Coronary artery (tissue), 2 donors: ENCODE data around the gene ALG11.
"Not testable (repeated sequence)": the region's sequence is repeated elsewhere in the genome, so short reads cannot be mapped to it uniquely, and the experiment has no call there.

ENCODE experiments used
- DNase-seq: peaks from one replicate; pipeline ENCODE4 v3.0.0-alpha.2; 2017; ENCODE audit warnings: low spot score
- H3K27ac ChIP-seq, 2 donors: fragments of 200-600 bp; sonication (generic); one replicate each; pipeline ENCODE4 v1.5.1; 2016 to 2019
- H3K4me3 ChIP-seq: fragments of 200-600 bp; sonication (generic); 2 replicates; pipeline ENCODE4 v1.5.1; 2016; ENCODE audit warnings: mild to moderate bottlenecking, moderate library complexity
- CTCF ChIP-seq: fragments of 200-600 bp; sonication (generic); IDR thresholded peaks from one replicate; pipeline ENCODE4 v1.5.1; 2019; ENCODE audit warnings: antibody characterized with exemption

The ALG11 gene

GRCh38 chr13:51974482-51974881 is 37.7 kb upstream of the ALG11 start:
- no peak for TF ChIP-seq CTCF
- Histone ChIP-seq H3K4me3 (no peak overlapping the region), H3K27ac (no peak overlapping the region)
- no peak for DNase-seq

- H3K27ac ChIP-seq = no peak overlapping the region
- TF ChIP-seq CTCF = no peak
- no peak for DNase-seq
- no peak overlapping the region for H3K4me3 ChIP-seq
Measured at GRCh38 chr13:51976423-51976822, 35.8 kb upstream of the ALG11 start.

GRCh38 chr13:51976890-51977289 is 35.3 kb upstream of the ALG11 start:
- TF ChIP-seq CTCF = no peak
- Histone ChIP-seq H3K27ac (no peak overlapping the region), H3K4me3 (no peak overlapping the region)
- DNase-seq = no peak

- H3K4me3 ChIP-seq = no peak overlapping the region
- no peak for TF ChIP-seq CTCF
- H3K27ac ChIP-seq = no peak overlapping the region
- no peak for DNase-seq
Measured at GRCh38 chr13:51977625-51978024, 34.6 kb upstream of the ALG11 start.

- TF ChIP-seq CTCF = no peak
- no peak overlapping the region for H3K4me3 ChIP-seq
- DNase-seq = no peak
- no peak overlapping the region for H3K27ac ChIP-seq
Measured at GRCh38 chr13:51978796-51979556, 33.2 kb upstream of the ALG11 start.

GRCh38 chr13:51980908-51981307 is 31.3 kb upstream of the ALG11 start:
- H3K27ac ChIP-seq = no peak overlapping the region
- no peak for DNase-seq
- no peak for TF ChIP-seq CTCF
- H3K4me3 ChIP-seq = peak overlapping the region; percentile 5

GRCh38 chr13:51981355-51981754 is 30.8 kb upstream of the ALG11 start:
- H3K4me3 ChIP-seq = peak overlapping the region; percentile 5
- DNase-seq = no peak
- no peak for TF ChIP-seq CTCF
- H3K27ac ChIP-seq = no peak overlapping the region

GRCh38 chr13:51983292-51983691 is 28.9 kb upstream of the ALG11 start:
- not testable (repeated sequence) for H3K4me3 ChIP-seq, DNase-seq, H3K27ac ChIP-seq

GRCh38 chr13:51984904-51985303 is 27.3 kb upstream of the ALG11 start:
- not testable (repeated sequence) for H3K27ac ChIP-seq, DNase-seq, H3K4me3 ChIP-seq
